Stimulated activated CD4-positive, alpha-beta T cell treated with anti-CD3 and anti-CD28 coated beads, TNF-alpha, amount 100 ng/mL, for 24 hours (primary cell): ENCODE measurements around the gene ANKRD55.
"Not testable (repeated sequence)": the region's sequence is repeated elsewhere in the genome, so short reads cannot be mapped to it uniquely, and the experiment has no call there.

ENCODE experiments used
- DNase-seq, 3 experiments: peaks; one replicate each; pipeline ENCODE4 v3.0.0-alpha.2; 2020; ENCODE audit warnings: low read depth in 3 of 3

The ANKRD55 gene

DNA sequence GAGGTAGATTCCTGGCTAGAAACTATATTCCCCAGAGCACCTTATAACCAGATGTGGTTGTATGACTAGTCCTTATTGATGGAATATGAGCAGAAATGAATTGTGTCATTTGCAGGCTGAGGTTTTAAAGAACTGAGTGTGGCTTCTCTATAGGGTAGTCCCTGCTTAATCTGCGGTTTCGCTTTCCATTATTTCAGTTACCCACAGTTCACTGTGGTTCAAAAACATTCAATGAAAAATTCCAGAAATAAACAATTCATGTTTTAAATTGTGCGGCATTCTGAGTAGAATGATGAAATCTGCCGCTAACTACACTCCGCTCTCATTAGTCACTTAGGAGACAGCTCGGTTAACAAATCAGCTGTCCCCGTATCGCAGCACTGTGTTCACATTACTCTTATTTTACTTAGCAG lies 65.1 kb downstream of the ANKRD55 start:
- DNase-seq = no peak

DNA sequence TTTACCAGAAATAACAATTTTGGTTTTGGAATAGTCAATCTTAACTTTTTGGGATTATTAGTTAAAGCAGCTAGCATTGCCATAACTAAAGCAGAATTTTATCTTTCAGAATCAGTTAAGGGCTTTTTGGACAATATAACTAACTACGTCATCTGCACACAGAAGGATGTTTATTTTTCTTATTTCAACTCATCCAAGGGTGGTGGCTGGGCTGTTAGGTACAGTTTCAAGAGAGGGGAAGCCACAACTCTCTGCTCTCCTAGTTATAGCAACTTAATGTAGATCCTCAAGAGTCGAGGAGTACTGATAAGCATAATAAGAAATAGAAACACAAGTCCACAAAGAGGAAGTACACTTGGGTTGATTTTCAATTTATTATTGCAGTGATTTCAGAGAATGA lies 65.6 kb downstream of the ANKRD55 start:
- DNase-seq = no peak

DNA sequence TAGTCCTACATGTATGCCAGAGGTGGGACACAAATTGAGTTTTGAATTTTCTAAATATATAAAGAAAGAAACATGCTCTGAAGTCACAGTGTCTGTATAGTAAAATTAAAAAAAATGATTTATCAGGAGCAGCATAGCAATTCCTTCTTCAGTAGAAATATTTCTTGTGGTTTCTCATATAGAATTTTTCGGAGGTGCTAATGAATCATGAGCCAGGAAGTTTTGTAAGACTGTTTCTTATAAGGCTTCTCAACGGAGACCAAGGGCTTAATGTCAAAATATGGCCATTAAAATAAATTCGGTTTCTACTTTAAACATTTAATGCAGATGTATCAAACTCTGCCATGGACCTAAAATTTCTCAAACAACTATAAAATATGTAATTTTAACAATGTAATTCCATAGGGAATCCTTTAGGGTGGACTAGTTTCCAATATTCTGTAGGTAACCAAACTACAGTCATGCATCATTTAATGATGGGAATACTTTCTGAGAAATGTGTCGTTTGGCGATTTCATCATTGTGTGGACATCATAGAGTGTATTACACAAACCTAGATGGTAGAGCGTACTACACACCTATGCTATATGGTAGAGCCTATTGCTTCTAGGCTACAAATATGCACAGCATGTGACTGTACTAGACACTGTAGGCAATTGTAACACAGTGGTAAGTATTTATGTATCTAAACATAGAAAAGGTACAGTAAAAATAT lies 66.3 kb downstream of the ANKRD55 start:
- no peak for DNase-seq

DNA sequence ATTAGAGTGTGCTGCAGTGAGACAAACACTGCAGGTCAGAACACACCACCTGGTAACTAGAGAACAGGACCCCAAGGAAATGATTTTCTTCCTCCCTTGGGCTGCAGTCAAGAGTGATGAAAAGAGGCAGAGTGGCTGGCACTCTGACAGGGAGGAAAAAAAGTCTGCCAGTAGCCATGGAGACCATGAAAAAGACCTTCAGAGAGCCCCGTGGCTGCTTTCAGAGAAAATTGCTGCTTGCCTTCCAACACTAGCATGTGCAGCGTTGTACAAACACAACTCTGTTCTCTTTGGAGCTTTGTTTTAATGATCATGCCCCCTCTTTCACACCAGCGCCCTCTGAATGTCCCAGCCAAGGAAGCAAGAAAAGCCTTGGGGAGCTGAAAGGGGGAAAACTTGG lies 68.8 kb downstream of the ANKRD55 start:
- no peak for DNase-seq

DNA sequence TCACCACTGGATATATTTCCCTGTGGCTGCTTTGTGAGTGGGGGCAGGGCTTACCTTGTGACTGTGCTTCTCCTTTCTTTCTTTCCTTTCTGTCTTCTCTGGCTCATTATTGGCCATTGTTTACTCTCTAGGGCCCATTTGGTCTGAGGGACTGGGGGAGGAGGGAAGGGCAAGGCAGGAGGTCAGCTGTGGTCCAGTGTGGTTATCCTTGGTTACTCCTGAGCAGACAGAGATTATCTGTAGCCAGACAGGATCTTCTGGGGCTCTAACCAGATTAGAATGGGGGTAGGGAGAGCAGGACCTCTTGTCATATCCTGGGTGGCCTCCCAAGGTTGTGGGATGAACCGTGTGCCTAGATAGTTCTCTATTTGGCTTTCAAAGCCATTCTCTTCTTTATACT lies 71.2 kb downstream of the ANKRD55 start:
- DNase-seq = no peak

DNA sequence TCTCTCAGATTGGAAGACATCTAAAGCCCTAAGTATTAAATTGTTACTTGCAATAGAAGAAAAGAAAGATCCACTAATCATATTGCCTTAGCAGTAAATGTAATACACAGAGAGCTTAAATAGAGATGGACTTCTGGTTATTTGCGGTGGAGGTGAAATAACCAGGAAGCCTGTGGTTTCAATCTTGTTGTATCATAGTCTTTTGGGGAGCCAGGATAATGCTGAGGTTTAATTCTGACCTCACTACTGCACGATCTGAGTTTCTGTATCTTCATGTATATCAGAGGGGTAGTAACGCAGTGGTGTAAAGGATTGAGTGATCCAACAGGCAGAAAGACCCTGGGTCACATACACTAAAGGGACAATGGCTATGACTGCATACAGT lies 71.7 kb downstream of the ANKRD55 start:
- DNase-seq = no peak

DNA sequence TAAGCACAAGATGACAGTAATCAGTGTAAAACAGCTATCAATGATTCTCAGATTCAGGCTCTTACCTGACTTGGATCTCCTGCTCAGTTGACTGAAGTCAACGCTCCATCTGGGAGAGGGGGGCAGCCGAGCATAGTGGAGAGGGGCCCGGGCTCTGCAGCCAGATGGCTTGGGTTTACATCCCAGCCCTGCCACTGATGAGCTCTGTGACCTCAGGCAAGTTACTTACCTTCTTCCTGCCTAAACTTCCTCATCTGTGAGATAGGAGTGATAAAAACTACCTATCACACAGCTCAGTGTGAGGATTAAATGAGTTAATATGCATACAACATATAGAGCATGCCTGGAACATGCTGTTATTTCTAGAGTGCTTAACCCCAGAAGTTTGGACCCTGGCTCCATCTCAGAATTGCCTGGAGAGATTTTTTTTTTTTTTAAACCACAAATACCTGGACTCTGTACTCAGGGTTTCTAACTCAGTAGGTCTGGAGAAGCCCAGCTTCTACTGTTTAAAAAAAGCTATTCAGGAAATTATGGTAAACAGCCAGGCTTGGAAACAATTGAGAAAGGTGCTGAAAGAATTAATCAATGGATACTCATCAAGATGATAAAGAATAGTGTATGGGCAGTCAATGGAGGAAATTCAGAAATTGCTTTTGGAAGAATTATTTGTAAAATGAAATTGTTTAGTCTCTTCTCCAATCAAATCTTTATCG lies 72.2 kb downstream of the ANKRD55 start:
- no peak for DNase-seq

DNA sequence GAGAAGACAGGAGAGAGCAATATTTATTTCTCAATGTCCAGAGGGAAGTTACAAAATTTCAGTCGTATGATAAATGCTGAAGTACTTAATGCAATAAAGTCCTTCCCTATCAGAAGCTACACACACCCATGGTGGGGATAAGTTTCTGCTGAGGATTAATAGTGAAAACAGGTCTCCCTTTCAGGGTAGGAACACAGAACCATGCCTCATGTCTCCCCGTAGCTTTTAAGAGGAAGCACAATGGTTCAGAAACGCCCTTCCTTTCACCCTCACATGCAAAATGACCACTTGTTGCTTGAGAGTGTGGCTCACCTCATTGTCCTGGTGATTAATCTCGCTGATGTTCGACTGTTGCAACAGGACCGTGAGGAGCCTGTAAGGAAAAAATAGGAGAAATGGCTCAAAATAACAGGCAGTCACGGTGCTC lies 73.6 kb downstream of the ANKRD55 start:
- no peak for DNase-seq

DNA sequence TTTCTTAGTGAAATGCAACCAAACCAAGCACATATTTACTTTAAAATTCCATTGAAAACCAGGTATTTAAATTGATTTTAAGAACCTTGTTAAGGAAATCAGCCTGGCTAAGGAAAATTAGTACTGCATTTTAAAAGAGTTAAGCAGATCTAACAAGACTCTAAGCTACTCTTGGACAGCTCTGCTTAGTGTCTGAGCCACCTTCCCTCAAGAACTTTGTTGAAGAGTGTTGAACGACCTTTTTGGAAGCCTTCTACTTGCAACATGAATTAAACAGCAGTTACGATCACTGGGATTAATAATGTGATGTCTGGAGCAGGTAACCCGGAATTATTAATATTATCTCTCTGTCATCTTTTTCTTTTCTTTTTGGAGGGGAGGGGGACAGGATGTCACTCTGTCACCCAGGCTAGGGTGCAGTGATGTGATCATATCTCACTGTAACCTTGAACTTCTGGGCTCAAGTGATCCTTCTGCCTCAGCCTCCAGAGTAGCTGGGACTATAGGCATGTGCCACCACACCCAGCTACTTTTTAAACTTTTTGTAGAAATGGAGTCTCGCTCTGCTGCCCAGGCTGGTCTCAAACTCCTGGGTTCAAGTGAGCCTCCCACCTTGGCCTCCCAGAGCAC lies 74.7 kb downstream of the ANKRD55 start:
- DNase-seq = no peak

DNA sequence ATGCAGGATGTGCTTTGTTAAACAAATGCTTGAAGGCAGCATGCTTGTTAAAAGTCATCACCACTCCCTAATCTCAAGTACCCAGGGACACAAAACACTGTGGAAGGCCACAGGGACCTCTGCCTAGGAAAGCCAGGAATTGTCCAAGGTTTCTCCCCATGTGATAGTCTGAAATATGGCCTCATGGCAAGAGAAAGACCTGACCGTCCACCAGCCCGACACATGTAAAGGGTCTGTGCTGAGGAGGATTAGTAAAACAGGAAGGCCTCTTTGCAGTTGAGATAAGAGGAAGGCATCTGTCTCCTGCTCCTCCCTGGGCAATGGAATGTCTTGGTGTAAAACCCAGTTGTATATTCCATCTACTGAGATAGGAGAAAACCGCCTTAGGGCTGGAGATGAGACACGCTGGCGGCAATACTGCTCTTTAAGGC lies 75.9 kb downstream of the ANKRD55 start:
- DNase-seq = not testable (repeated sequence)

DNA sequence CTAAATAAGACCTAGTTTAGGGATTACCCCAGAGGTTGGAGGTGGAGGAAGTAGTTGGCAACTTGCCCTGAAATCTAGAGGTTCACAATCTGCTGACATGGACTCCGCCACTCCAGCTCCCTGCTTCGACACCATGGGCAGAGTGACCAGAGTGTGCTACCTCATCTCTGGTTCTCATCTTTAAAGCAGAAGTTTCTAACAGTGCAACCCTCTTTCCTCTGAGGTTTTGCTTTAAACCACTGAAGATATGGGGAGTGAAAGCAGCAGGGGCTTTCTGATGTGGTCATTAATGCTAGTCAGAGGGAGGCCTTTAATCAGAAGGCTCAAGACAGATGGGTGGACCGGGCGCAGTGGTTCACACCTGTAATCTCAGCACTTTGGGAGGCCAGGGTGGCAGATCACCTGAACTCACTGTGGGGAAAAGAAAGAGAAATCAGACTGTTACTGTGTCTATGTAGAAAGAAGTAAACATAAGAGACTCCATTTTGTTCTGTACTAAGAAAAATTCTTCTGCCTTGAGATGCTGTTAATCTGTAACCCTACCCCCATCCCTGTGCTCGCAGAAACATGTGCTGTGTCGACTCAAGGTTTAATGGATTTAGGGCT lies 76.4 kb downstream of the ANKRD55 start:
- not testable (repeated sequence) for DNase-seq

DNA sequence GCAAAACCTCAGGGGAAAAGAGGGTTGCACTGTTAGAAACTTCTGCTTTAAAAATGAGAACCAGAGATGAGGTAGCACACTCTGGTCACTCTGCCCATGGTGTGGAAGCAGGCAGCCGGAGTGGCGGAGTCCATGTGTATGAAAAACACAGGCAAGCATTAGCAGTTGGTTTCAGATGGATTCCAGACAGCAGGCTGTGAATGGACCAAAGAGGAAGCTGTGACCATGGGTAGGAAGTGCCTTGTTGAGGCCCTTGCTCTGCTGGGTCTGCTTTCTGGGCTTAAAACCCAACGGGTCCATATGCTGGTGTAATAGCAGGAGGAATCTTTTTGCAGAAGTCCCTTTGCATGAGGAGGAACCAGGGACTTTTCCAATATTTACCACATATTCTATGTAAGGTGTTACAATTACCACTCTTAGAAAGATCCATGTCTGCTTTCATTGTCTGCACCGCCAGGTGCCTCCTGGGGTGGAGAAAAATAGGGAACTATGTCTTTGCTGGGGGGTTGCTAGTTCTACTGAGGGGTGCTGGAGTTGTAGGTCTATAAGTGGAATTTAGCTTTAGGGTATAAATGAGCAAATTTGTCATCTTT lies 77.0 kb downstream of the ANKRD55 start:
- DNase-seq = no peak

DNA sequence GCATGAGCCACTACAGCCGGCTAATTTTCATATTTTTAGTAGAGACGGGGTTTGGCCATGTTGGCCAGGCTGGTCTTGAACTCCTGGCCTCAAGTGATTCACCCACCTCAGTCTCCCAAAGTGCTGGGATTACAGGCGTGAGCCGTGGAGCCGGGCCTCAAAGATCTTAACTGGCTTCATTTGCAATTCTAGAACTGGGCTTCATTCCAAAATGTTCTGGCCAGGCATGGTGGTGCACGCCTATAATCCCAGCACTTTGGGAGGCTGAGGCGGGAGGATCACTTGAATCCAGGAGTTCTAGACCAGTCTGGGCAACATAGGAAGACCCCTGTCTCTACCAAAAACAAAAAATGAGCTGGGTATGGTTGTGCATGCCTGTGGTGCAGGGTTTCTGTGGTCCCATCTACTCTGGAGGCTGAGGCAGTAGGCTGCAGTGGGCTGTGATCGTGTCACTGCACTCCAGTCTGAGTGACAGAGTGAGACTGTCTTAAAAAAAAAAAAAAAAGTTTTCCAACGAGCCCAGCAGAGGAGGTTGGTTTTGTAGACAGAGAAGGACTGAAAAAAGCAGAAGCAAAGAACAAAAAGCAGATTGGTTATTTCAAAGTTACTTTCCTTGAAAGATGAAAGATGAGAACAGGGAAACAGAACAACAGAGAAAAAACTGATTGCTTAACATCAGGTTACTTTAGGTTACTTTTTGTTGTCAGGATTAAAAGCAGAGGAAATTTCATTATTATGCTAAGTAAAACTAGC lies 78.2 kb downstream of the ANKRD55 start:
- no peak for DNase-seq

DNA sequence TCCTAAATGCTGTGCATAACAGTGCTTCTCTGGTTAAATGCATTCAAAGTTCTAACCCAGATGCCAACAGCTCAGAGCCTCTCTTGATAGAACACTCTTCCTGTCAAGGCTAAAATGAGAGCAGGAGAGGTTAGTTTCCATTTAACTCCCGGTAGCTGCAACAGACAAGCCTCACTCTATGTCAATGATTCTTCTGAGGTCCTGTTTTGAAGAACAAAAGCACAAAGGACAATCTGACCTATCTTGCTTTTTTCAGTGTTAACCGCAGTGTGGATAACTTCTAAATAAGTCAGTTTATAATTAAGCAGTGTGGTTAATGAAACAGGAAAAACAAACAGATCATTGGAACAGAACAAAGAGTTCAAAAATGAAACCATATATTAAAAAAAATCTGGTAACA lies 80.7 kb downstream of the ANKRD55 start:
- DNase-seq = no peak

DNA sequence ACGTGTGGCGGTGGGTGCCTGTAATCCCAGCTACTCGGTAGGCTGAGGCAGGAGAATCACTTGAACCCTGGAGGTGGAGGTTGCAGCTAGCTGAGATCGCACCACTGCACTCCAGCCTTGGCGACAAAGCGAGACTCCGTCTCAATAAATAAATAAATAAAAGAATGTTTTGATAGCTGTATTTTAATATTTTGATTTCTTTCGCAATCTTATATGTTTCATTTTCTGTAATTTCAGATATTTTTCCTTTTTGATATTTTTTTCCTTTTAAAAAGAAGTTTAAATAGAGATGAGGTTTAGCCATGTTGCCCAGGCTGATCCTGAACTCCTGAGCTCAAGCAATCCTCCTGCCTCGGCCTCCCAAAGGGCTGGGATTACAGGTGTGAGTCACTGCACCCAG lies 82.4 kb downstream of the ANKRD55 start:
- DNase-seq = not testable (repeated sequence)

DNA sequence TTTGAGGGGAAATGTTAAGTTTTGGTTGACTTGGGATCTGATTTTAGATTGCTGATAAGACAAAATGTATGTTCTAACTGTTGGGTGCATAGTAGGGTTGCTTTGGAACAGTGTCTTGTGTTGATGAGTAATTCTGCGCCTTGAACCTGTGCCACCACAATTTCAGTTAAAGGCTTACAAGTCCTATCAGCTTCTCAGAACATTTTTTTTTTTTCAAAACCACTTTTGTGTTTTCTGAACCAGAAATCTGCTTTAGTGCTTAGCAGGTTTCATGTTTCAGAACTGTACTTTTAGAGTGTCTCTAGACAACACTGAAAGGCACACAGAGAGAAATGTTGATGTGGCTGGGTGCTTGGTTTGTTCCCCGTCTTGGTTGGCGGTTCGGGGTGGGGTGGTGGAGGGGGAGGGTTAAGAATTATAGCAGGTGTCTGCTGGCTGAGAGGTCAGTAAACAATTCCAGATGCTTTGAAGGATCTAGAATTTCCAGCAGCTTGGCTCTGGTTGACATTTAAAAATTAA lies 84.6 kb downstream of the ANKRD55 start:
- peak in 1 of 3 experiments; percentile 49 for DNase-seq

DNA sequence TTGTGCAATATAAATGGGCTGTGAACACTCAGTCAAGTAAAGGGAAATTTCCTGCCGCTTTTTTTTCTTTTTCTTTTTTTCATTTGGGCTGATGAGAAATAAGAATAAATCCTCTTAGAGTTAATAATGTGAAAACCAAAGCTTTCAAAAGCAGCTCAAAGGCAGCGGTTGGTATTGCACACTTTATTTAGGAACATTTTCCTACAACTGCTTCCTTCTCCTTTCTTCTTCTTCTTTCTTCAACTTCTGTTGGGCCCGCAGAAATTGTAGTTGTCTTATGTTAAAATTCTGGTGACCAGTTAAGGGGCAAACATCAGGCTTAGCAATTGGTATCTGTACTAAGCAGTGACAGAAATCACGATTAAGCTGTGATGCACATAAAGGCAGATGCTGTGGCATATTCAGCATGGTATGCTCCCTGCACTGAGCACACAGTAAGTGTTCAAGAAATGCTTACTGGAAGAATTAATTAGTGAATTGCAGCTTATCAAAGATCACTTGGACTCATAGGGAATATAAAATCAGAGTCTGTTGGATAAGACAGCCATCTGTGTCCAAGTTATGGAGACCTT lies 85.4 kb downstream of the ANKRD55 start:
- no peak for DNase-seq

DNA sequence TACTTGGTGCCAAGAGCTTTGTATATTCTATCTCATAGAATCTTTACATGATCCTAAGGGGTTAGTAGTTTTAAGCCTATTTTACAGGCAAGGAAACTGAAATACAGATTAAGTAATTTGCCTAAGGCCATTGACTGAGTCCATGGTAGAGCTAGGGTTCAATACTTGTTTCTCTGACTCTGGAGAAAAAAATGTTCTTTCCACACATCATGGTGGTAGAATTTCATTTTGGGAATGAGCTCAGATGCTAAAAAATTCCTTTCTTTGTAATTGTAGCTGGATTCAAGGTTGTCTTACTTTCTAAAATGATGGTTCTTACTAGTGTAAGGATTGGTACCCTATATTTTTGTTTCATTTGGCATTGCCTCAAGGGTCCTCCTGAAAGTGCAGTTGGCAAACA lies 86.0 kb downstream of the ANKRD55 start:
- DNase-seq = no peak

DNA sequence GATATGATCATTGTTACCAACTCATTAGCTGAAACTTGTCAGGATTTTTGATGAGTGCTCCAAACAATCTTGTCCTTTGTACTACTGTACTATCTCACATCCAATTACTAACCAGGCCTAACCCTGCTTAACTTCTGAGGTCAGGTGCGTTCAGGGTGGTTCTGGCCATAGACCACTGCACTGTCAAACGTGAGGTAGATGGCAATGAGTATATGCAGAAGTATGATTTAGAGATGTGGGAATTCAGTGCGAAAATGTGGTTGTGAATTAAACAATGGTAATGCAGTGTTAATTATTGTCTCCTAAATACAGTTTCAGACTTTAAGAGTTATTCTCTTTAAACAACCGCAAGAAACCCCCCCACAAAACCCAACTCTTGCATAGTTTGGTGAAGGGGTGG lies 86.5 kb downstream of the ANKRD55 start:
- no peak for DNase-seq

DNA sequence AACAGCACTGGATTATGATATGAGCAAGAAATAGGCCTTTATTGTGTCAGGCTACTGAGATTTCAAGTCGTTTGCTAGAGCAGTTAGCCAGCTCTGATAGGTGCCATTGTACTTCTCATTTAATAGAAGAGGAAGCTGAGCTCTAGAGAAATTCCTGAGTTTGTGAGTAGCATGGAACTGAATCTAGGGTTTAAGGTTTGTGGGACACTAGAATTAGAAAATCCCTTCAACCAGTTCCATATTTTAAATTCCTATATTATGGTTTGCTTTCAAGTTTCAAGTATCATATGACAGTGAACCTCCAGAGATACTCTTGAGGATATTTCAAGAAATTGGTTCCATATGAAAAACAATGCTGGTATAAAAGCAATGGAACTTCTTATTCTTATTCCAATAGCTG lies 87.6 kb downstream of the ANKRD55 start:
- DNase-seq = no peak

DNA sequence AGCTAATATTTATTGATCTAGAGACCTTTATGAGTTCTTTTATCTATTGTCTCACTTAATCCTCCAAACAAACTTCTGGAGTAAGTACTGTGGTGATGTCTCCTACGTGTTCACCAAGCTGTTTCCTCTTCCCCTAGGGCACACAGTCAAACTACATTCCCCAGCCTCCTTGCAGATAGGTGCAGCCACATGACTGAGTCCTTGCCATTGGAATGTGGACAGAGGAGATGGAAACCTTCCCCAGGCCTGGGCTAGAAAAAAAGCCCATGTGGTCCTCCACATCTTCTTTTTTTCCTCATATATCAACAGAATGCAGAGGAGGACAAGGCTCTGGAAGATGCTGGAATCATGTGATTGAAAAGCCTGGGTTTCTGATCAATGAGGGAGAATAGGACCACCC lies 88.0 kb downstream of the ANKRD55 start:
- no peak for DNase-seq
